ENCODE data around the gene NF1.

The NF1 gene

GRCh38 chr17:31225831-31226230 lies 131.1 kb downstream of the NF1 start:
- H3K23ac ChIP-seq (ENCODE audit: low read length in 2 of 2): no peak overlapping the region
- 100% methylated on average over 1 of the region's 2 CpGs for WGBS

GRCh38 chr17:31226373-31226772 lies 131.6 kb downstream of the NF1 start:
- no peaks in the 10 kb centered on the region for H3K4me1 ChIP-seq (ENCODE audit: control insufficient read depth, insufficient read depth, low read depth, low read length)
- WGBS: 95% methylated on average over 5 of the region's 5 CpGs
- no peak overlapping the region for H4K8ac ChIP-seq (ENCODE audit: low read length)
- H3K9me3 ChIP-seq (ENCODE audit: control insufficient read depth, low read length): no peaks in the 10 kb centered on the region
- no peak overlapping the region for H2BK12ac ChIP-seq (ENCODE audit: low read length in 2 of 2)
- H3K27me3 ChIP-seq (ENCODE audit: control insufficient read depth in 1 of 2, insufficient read depth in 1 of 2, low read length in 2 of 2): no peaks in the 10 kb centered on the region
- peaks cover 8% of the 10 kb centered on the region for H3K79me1 ChIP-seq (replicated peaks; ENCODE audit: low read length, poor library complexity, severe bottlenecking)
- no peak overlapping the region for H4K91ac ChIP-seq (ENCODE audit: low read length)
- H3K14ac ChIP-seq (ENCODE audit: low read length in 2 of 2): no peak overlapping the region
- no peak overlapping the region for H3K9ac ChIP-seq (ENCODE audit: low read length)
- H3K27ac ChIP-seq (ENCODE audit: low read length, poor library complexity, severe bottlenecking): no peak overlapping the region
- H3K4me2 ChIP-seq (ENCODE audit: low read length, poor library complexity, severe bottlenecking): no peak overlapping the region
- H3K23ac ChIP-seq (ENCODE audit: low read length in 2 of 2): no peak overlapping the region
- H2AK5ac ChIP-seq (ENCODE audit: low read length, severe bottlenecking): no peak overlapping the region
- peaks cover 9 to 74% of the 10 kb centered on the region in 2 experiments for H3K36me3 ChIP-seq (ENCODE audit: control insufficient read depth in 1 of 2, insufficient read depth in 2 of 2, low read depth in 1 of 2, low read length in 2 of 2)
- no peak overlapping the region for H2BK5ac ChIP-seq (ENCODE audit: low read depth, low read length, poor library complexity, severe bottlenecking)
- no peak overlapping the region for H3K4ac ChIP-seq (ENCODE audit: low read depth in 1 of 2, low read length in 2 of 2)
- no peak overlapping the region for H2BK120ac ChIP-seq (ENCODE audit: low read depth, low read length)
- H2BK15ac ChIP-seq (ENCODE audit: low read depth, poor library complexity, severe bottlenecking): no peak overlapping the region
- no peak overlapping the region for H3K4me3 ChIP-seq (ENCODE audit: insufficient read depth in 1 of 2, low read depth in 1 of 2, low read length in 2 of 2)
- no peak overlapping the region for H3K18ac ChIP-seq (ENCODE audit: low read depth in 1 of 2, low read length in 2 of 2)
- DNase-seq: no peak
- H2AFZ ChIP-seq (ENCODE audit: low read depth, low read length): no peak overlapping the region

More at GRCh38 chr17:31225831-31226230, 131.1 kb downstream of the NF1 start:
- Histone ChIP-seq H2BK15ac (ENCODE audit: low read depth, poor library complexity, severe bottlenecking) (no peak overlapping the region), H2BK12ac (ENCODE audit: low read length in 2 of 2) (no peak overlapping the region), H2BK5ac (ENCODE audit: low read depth, low read length, poor library complexity, severe bottlenecking) (no peak overlapping the region), H4K91ac (ENCODE audit: low read length) (no peak overlapping the region), H3K14ac (ENCODE audit: low read length in 2 of 2) (no peak overlapping the region), H3K27me3 (ENCODE audit: control insufficient read depth in 1 of 2, insufficient read depth in 1 of 2, low read length in 2 of 2) (no peaks in the 10 kb centered on the region), H3K4me3 (ENCODE audit: insufficient read depth in 1 of 2, low read depth in 1 of 2, low read length in 2 of 2) (no peak overlapping the region), H4K8ac (ENCODE audit: low read length) (no peak overlapping the region), H3K4ac (ENCODE audit: low read depth in 1 of 2, low read length in 2 of 2) (no peak overlapping the region), H2AK5ac (ENCODE audit: low read length, severe bottlenecking) (no peak overlapping the region), H2BK120ac (ENCODE audit: low read depth, low read length) (no peak overlapping the region), H2AFZ (ENCODE audit: low read depth, low read length) (no peak overlapping the region), H3K9me3 (ENCODE audit: control insufficient read depth, low read length) (no peaks in the 10 kb centered on the region), H3K4me1 (ENCODE audit: control insufficient read depth, insufficient read depth, low read depth, low read length) (no peaks in the 10 kb centered on the region), H3K9ac (ENCODE audit: low read length) (no peak overlapping the region), H3K4me2 (ENCODE audit: low read length, poor library complexity, severe bottlenecking) (no peak overlapping the region), H3K27ac (ENCODE audit: low read length, poor library complexity, severe bottlenecking) (no peak overlapping the region), H3K79me1 (replicated peaks; ENCODE audit: low read length, poor library complexity, severe bottlenecking) (peaks cover 8% of the 10 kb centered on the region), H3K18ac (ENCODE audit: low read depth in 1 of 2, low read length in 2 of 2) (no peak overlapping the region), H3K36me3 (ENCODE audit: control insufficient read depth in 1 of 2, insufficient read depth in 2 of 2, low read depth in 1 of 2, low read length in 2 of 2) (peaks cover 9 to 69% of the 10 kb centered on the region in 2 experiments)
- no peak for DNase-seq

- Histone ChIP-seq H3K36me3 (ENCODE audit: control insufficient read depth in 1 of 2, insufficient read depth in 2 of 2, low read depth in 1 of 2, low read length in 2 of 2) (peaks cover 9 to 80% of the 10 kb centered on the region in 2 experiments), H3K27me3 (ENCODE audit: control insufficient read depth in 1 of 2, insufficient read depth in 1 of 2, low read length in 2 of 2) (no peaks in the 10 kb centered on the region), H3K4me2 (ENCODE audit: low read length, poor library complexity, severe bottlenecking) (no peak overlapping the region), H2BK120ac (ENCODE audit: low read depth, low read length) (no peak overlapping the region), H2AFZ (ENCODE audit: low read depth, low read length) (no peak overlapping the region), H3K79me1 (replicated peaks; ENCODE audit: low read length, poor library complexity, severe bottlenecking) (peaks cover 8% of the 10 kb centered on the region), H2BK5ac (ENCODE audit: low read depth, low read length, poor library complexity, severe bottlenecking) (no peak overlapping the region), H3K4me3 (ENCODE audit: insufficient read depth in 1 of 2, low read depth in 1 of 2, low read length in 2 of 2) (no peak overlapping the region), H2BK12ac (ENCODE audit: low read length in 2 of 2) (no peak overlapping the region), H3K9me3 (ENCODE audit: control insufficient read depth, low read length) (no peaks in the 10 kb centered on the region), H2AK5ac (ENCODE audit: low read length, severe bottlenecking) (no peak overlapping the region), H3K14ac (ENCODE audit: low read length in 2 of 2) (no peak overlapping the region), H4K8ac (ENCODE audit: low read length) (no peak overlapping the region), H3K18ac (ENCODE audit: low read depth in 1 of 2, low read length in 2 of 2) (no peak overlapping the region), H3K9ac (ENCODE audit: low read length) (no peak overlapping the region), H3K4me1 (ENCODE audit: control insufficient read depth, insufficient read depth, low read depth, low read length) (no peaks in the 10 kb centered on the region), H4K91ac (ENCODE audit: low read length) (no peak overlapping the region), H3K4ac (ENCODE audit: low read depth in 1 of 2, low read length in 2 of 2) (no peak overlapping the region), H3K27ac (ENCODE audit: low read length, poor library complexity, severe bottlenecking) (no peak overlapping the region), H3K23ac (ENCODE audit: low read length in 2 of 2) (no peak overlapping the region), H2BK15ac (ENCODE audit: low read depth, poor library complexity, severe bottlenecking) (no peak overlapping the region)
- DNase-seq: no peak
- 100% methylated on average over 1 of the region's 3 CpGs for WGBS
Observed at GRCh38 chr17:31226950-31227349, 132.2 kb downstream of the NF1 start.

GRCh38 chr17:31231852-31232251 lies 137.1 kb downstream of the NF1 start:
- Histone ChIP-seq H2BK12ac (ENCODE audit: low read length in 2 of 2) (no peak overlapping the region), H2AK5ac (ENCODE audit: low read length, severe bottlenecking) (no peak overlapping the region), H3K4me2 (ENCODE audit: low read length, poor library complexity, severe bottlenecking) (no peak overlapping the region), H3K14ac (ENCODE audit: low read length in 2 of 2) (no peak overlapping the region), H2BK120ac (ENCODE audit: low read depth, low read length) (no peak overlapping the region), H2BK15ac (ENCODE audit: low read depth, poor library complexity, severe bottlenecking) (no peak overlapping the region), H3K4me1 (ENCODE audit: control insufficient read depth, insufficient read depth, low read depth, low read length) (no peaks in the 10 kb centered on the region), H3K27me3 (ENCODE audit: control insufficient read depth in 1 of 2, insufficient read depth in 1 of 2, low read length in 2 of 2) (no peaks in the 10 kb centered on the region), H4K8ac (ENCODE audit: low read length) (no peak overlapping the region), H3K27ac (ENCODE audit: low read length, poor library complexity, severe bottlenecking) (no peak overlapping the region), H3K4me3 (ENCODE audit: insufficient read depth in 1 of 2, low read depth in 1 of 2, low read length in 2 of 2) (no peak overlapping the region), H3K36me3 (ENCODE audit: control insufficient read depth in 1 of 2, insufficient read depth in 2 of 2, low read depth in 1 of 2, low read length in 2 of 2) (peaks cover 13 to 96% of the 10 kb centered on the region in 2 experiments), H4K91ac (ENCODE audit: low read length) (no peak overlapping the region), H3K18ac (ENCODE audit: low read depth in 1 of 2, low read length in 2 of 2) (no peak overlapping the region), H3K9ac (ENCODE audit: low read length) (no peak overlapping the region), H3K4ac (ENCODE audit: low read depth in 1 of 2, low read length in 2 of 2) (no peak overlapping the region), H3K9me3 (ENCODE audit: control insufficient read depth, low read length) (no peaks in the 10 kb centered on the region), H2BK5ac (ENCODE audit: low read depth, low read length, poor library complexity, severe bottlenecking) (no peak overlapping the region), H2AFZ (ENCODE audit: low read depth, low read length) (no peak overlapping the region), H3K23ac (ENCODE audit: low read length in 2 of 2) (no peak overlapping the region), H3K79me1 (replicated peaks; ENCODE audit: low read length, poor library complexity, severe bottlenecking) (peaks cover 8% of the 10 kb centered on the region)
- no peak for DNase-seq
